CD14-positive monocyte (primary cell): ENCODE results near the gene BEST2. TPM values are rescaled to one million over a fixed set of nuclear protein-coding genes. Genes with fewer than 3 reads are reported as not detected.

Source experiments
- DNase-seq, 3 donors: peaks; one replicate each; pipeline ENCODE4 v3.0.0-alpha.2; 2011 to 2022
- H2AFZ ChIP-seq: 2 replicates; pipeline ENCODE4 v1.6.0; 2012; ENCODE audit warnings: mild to moderate bottlenecking, low read depth, low read length, inconsistent platforms; ENCODE audit not compliant: insufficient read depth, poor library complexity, severe bottlenecking
- H3K27ac ChIP-seq, 2 donors: 1 replicate in 1 of 2; 2 replicates in 1 of 2; pipeline ENCODE4 v1.5.1; 2012 to 2013; ENCODE audit warnings: low read length in 2 of 2, control low read depth in 1 of 2, inconsistent platforms in 1 of 2, low read depth in 1 of 2, mild to moderate bottlenecking in 1 of 2
- H3K27me3 ChIP-seq, 2 donors: one replicate each; pipeline versions ENCODE4 v1.6.0 to v1.6.1; 2011 to 2013; ENCODE audit warnings: low read length in 2 of 2; ENCODE audit not compliant: control insufficient read depth in 2 of 2, insufficient read depth in 2 of 2
- H3K36me3 ChIP-seq, 2 donors: replicated peaks in 1 of 2; 1 replicate in 1 of 2; 2 replicates in 1 of 2; pipeline versions ENCODE4 v1.5.1 to v1.6.1; 2012 to 2013; ENCODE audit warnings: low read length in 2 of 2, control low read depth in 1 of 2, inconsistent platforms in 1 of 2, mild to moderate bottlenecking in 1 of 2; ENCODE audit not compliant: insufficient read depth in 2 of 2, control insufficient read depth in 1 of 2
- H3K4me1 ChIP-seq, 2 donors: 1 replicate in 1 of 2; 2 replicates in 1 of 2; pipeline versions ENCODE4 v1.5.1 to v1.6.1; 2012 to 2013; ENCODE audit warnings: low read length in 2 of 2, control low read depth in 1 of 2, inconsistent platforms in 1 of 2, mild to moderate bottlenecking in 1 of 2, moderate library complexity in 1 of 2; ENCODE audit not compliant: insufficient read depth in 2 of 2, control insufficient read depth in 1 of 2
- H3K4me2 ChIP-seq: replicated peaks from 2 replicates; pipeline ENCODE3; 2012; ENCODE audit warnings: low read length, moderate library complexity, mild to moderate bottlenecking; ENCODE audit not compliant: poor library complexity, severe bottlenecking; ENCODE audit errors: extremely low read depth
- H3K4me3 ChIP-seq, 3 experiments: fragments of 200-600 bp in 1 of 3; sonication (generic) in 1 of 3; replicated peaks in 1 of 3; 1 replicate in 2 of 3; 2 replicates in 1 of 3; pipeline ENCODE4 v1.5.1; 2011 to 2013; ENCODE audit warnings: low read length in 3 of 3, mild to moderate bottlenecking in 3 of 3, control low read depth in 2 of 3, low read depth in 2 of 3, inconsistent platforms in 1 of 3, moderate library complexity in 1 of 3
- H3K79me2 ChIP-seq: 2 replicates; pipeline ENCODE4 v1.6.0; 2012; ENCODE audit warnings: mild to moderate bottlenecking, control low read depth, inconsistent platforms, low read length, moderate library complexity; ENCODE audit not compliant: insufficient read depth
- H3K9ac ChIP-seq: 2 replicates; pipeline ENCODE4 v1.6.0; 2017; ENCODE audit warnings: low read length, mild to moderate bottlenecking; ENCODE audit not compliant: insufficient read depth, poor library complexity, severe bottlenecking
- H3K9me3 ChIP-seq, 2 donors: replicated peaks in 1 of 2; 1 replicate in 1 of 2; 2 replicates in 1 of 2; pipeline versions ENCODE4 v1.5.1 to v1.6.1; 2012 to 2013; ENCODE audit warnings: low read length in 2 of 2, control low read depth in 1 of 2; ENCODE audit not compliant: control insufficient read depth in 1 of 2, insufficient read depth in 1 of 2
- H4K20me1 ChIP-seq: 2 replicates; pipeline ENCODE4 v1.6.0; 2012; ENCODE audit warnings: mild to moderate bottlenecking, low read length, control low read depth, moderate library complexity; ENCODE audit not compliant: insufficient read depth
- H3K27ac Mint-ChIP-seq, 7 donors: one replicate each; pipeline ENCODE4 v1.8.0; 2020; ENCODE audit warnings: mild to moderate bottlenecking in 7 of 7, mixed read lengths in 7 of 7, moderate library complexity in 6 of 7, inconsistent platforms in 2 of 7
- H3K27me3 Mint-ChIP-seq, 3 donors: one replicate each; pipeline ENCODE4 v1.8.0; 2021 to 2022; ENCODE audit warnings: low read depth in 3 of 3, mild to moderate bottlenecking in 3 of 3, mixed read lengths in 3 of 3, moderate library complexity in 3 of 3, inconsistent platforms in 1 of 3
- H3K36me3 Mint-ChIP-seq, 2 donors: one replicate each; pipeline ENCODE4 v1.8.0; 2020; ENCODE audit warnings: mixed read lengths in 2 of 2, inconsistent platforms in 1 of 2, mild to moderate bottlenecking in 1 of 2
- H3K4me1 Mint-ChIP-seq: one replicate; pipeline ENCODE4 v1.8.0; 2020; ENCODE audit warnings: mild to moderate bottlenecking, mixed read lengths
- H3K4me3 Mint-ChIP-seq, 2 donors: one replicate each; pipeline ENCODE4 v1.8.0; 2020; ENCODE audit warnings: mild to moderate bottlenecking in 2 of 2, mixed read lengths in 2 of 2, moderate library complexity in 1 of 2
- H3K9me3 Mint-ChIP-seq, 7 donors: one replicate each; pipeline ENCODE4 v1.8.0; 2020 to 2022; ENCODE audit warnings: mixed read lengths in 7 of 7, mild to moderate bottlenecking in 6 of 7, moderate library complexity in 6 of 7, inconsistent platforms in 2 of 7
- WGBS: methylation state at CpG from one replicate; pipeline ENCODE4 v1.1.5; 2013; ENCODE audit warnings: missing lambda C conversion rate; ENCODE audit not compliant: insufficient coverage; 5-methylcytosine and 5-hydroxymethylcytosine counted together
- intact Hi-C, 2 donors: fragments of 100-400 bp; cut with micrococcal nuclease; formaldehyde crosslinking; loops; one replicate each; pipeline versions ENCODE4 v1.15.0 to v1.15.1; 2023
- polyA minus RNA-seq: library from RNA; depleted of rRNA, polyadenylated mRNA; stranded (reverse); fragments of >200 nt; gene quantifications from 2 replicates; pipeline ENCODE4 v1.2.3, GENCODE V29; 2012
- polyA plus RNA-seq, 3 donors: library from polyadenylated mRNA; depleted of rRNA in 1 of 3; unstranded in 2 of 3; stranded (reverse) in 1 of 3; fragments of 300-500 nt in 2 of 3; fragments of >200 nt in 1 of 3; fragmentation: Illumina TruSeq in 2 of 3; gene quantifications; 1 replicate in 2 of 3; 2 replicates in 1 of 3; pipeline ENCODE4 v1.2.3, GENCODE V29; 2012 to 2021
- total RNA-seq, 12 experiments: library from RNA in 1 of 12; stranded (reverse) in 1 of 12; fragments of 120-200 nt in 1 of 12; gene quantifications; one replicate each; pipeline ENCODE4 v1.2.4 and lab custom pipeline; 2013 to 2026; ENCODE audit warnings: mixed read lengths in 6 of 12, inconsistent platforms in 1 of 12
- TF ChIP-seq, protein P1 (sequence below): fragments of 200-600 bp; IDR thresholded peaks from one replicate; pipeline ENCODE4 v1.8.0; 2022; ENCODE audit warnings: antibody characterized with exemption, mild to moderate bottlenecking

Gene BEST2
- total RNA-seq (2013) = not detected
- polyA plus RNA-seq (not detected), polyA minus RNA-seq (0.56 TPM in 1 of 2 replicates, not detected in the other), total RNA-seq (lab: John Stamatoyannopoulos, UW) (0 to 0.30 (median 0.05) reads per million in 11 experiments)

GRCh38 chr19:12751635-12752034 is at the start of gene BEST2:
Gene BEST2, plus strand, starts transcription at chr19:12751791. Its CDS starts 802 bp downstream, at chr19:12752593.
- H3K27ac Mint-ChIP-seq = no peak within 1 kb of the TSS
- Histone ChIP-seq H3K27me3 (peaks cover 0 to 15% of the 10 kb centered on the region in 2 donors), H3K9me3 (peaks cover 13 to 15% of the 10 kb centered on the region in 2 donors), H2AFZ (no peak within 1 kb of the TSS), H3K4me1 (no peaks in the 10 kb centered on the region), H3K36me3 (peaks cover 12 to 17% of the 10 kb centered on the region in 2 donors), H3K79me2 (no peaks in the 10 kb centered on the region), H3K4me3 (no peak within 1 kb of the TSS), H3K4me2 (no peak within 1 kb of the TSS), H3K9ac (no peak within 1 kb of the TSS), H3K27ac (no peak within 1 kb of the TSS), H4K20me1 (no peaks in the 10 kb centered on the region)
- no peak within 1 kb of the TSS for H3K4me3 Mint-ChIP-seq
- peaks cover 4% of the 10 kb centered on the region for H3K4me1 Mint-ChIP-seq
- peaks cover 12 to 16% (median 14%) of the 10 kb centered on the region in 7 donors for H3K9me3 Mint-ChIP-seq
- peaks cover 22 to 36% (median 31%) of the 10 kb centered on the region in 3 donors for H3K27me3 Mint-ChIP-seq
- DNase-seq = no peak
- intact Hi-C loops = no loop called here
- 78% methylated on average over 12 of the region's 14 CpGs for WGBS
- TF ChIP-seq, protein P1, sequence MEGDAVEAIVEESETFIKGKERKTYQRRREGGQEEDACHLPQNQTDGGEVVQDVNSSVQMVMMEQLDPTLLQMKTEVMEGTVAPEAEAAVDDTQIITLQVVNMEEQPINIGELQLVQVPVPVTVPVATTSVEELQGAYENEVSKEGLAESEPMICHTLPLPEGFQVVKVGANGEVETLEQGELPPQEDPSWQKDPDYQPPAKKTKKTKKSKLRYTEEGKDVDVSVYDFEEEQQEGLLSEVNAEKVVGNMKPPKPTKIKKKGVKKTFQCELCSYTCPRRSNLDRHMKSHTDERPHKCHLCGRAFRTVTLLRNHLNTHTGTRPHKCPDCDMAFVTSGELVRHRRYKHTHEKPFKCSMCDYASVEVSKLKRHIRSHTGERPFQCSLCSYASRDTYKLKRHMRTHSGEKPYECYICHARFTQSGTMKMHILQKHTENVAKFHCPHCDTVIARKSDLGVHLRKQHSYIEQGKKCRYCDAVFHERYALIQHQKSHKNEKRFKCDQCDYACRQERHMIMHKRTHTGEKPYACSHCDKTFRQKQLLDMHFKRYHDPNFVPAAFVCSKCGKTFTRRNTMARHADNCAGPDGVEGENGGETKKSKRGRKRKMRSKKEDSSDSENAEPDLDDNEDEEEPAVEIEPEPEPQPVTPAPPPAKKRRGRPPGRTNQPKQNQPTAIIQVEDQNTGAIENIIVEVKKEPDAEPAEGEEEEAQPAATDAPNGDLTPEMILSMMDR = no peak
- peaks cover 17 to 18% of the 10 kb centered on the region in 2 donors for H3K36me3 Mint-ChIP-seq

GRCh38 chr19:12703046-12703445 is 48.5 kb upstream of the BEST2 start:
- no peaks in the 10 kb centered on the region for H3K9me3 ChIP-seq
- H3K9me3 Mint-ChIP-seq = no peaks in the 10 kb centered on the region
- no peak overlapping the region for H3K27ac ChIP-seq
- intact Hi-C loops = no loop called here
- H3K27ac Mint-ChIP-seq = no peak overlapping the region
- peaks cover 0 to 2% (median 1%) of the 10 kb centered on the region in 3 donors for H3K27me3 Mint-ChIP-seq
- H3K4me3 ChIP-seq = no peak overlapping the region
- H3K36me3 Mint-ChIP-seq = peaks cover 65 to 87% of the 10 kb centered on the region in 2 donors
- H3K4me1 Mint-ChIP-seq = peaks cover 8% of the 10 kb centered on the region
- 89% methylated on average over 8 of the region's 9 CpGs for WGBS
- no peak overlapping the region for H3K4me2 ChIP-seq
- H3K79me2 ChIP-seq = no peaks in the 10 kb centered on the region
- no peak for DNase-seq
- H3K36me3 ChIP-seq = peaks cover 65 to 80% of the 10 kb centered on the region in 2 donors
- H3K27me3 ChIP-seq = no peaks in the 10 kb centered on the region
- H3K4me3 Mint-ChIP-seq = no peak overlapping the region
- H3K9ac ChIP-seq = no peak overlapping the region
- TF ChIP-seq, protein P1 = no peak
- no peaks in the 10 kb centered on the region for H4K20me1 ChIP-seq
- peaks cover 6 to 8% of the 10 kb centered on the region in 2 donors for H3K4me1 ChIP-seq
- no peak overlapping the region for H2AFZ ChIP-seq
